ENCODE measurements around the gene LUC7L. TPM values are rescaled to one million over a fixed set of nuclear protein-coding genes. Genes with fewer than 3 reads are reported as not detected.
A peak's percentile ranks its signal among the peaks of the same experiment; 100 is the strongest.
"Not testable (repeated sequence)": the region's sequence is repeated elsewhere in the genome, so short reads cannot be mapped to it uniquely, and the experiment has no call there.

Gene LUC7L
- total RNA-seq, 4 donors from 2014 or later = 109 to 180 (median 123) TPM

DNA sequence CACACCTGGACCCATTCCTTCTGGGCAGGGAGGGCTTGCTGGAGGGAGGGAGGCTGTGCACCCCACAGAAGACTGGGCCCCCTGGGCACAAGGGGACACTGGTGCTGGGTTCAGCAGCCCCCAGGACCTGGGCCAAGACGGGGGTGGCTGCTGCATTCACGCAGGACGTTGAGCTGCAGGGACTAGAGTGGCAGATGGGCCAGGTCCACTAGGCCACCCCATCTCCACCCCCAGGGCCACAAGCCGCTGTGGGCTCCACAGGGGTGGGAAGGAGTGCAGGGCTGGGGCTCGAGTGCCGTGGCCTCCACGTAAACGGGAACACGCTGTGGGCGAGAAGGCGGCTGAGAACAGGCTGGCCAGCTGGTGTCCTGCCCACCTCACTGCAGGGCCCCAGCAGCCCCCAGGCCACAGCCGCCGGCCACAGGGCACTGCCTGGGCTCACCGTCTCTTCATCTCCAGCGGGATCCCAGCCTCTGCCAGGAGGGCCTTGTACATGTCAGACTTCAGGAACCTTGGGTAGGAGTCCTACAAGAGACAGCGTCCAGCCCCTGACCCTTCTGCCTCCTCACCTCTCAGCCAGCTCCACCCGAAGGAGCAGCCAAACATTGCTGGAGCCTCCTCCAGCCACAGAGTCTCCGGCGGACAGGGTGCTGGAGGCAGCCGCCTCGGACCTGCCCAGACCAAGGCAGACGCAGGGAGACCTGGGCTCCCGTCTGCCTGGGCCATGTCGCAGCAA is 40.0 kb upstream of the LUC7L start:
- 74% methylated on average over 17 to 24 of the region's 24 CpGs for WGBS, 2 donors
- no peaks in the 10 kb centered on the region for H3K9me3 ChIP-seq
- TF ChIP-seq POLR2A (IDR thresholded peaks at IDR 0.05) = no peak
- TF ChIP-seq EP300 (IDR thresholded peaks at IDR 0.05) = no peak
- no peak for TF ChIP-seq CTCF (IDR thresholded peaks at IDR 0.05)
- peaks cover 0 to 30% (median 0%) of the 10 kb centered on the region in 3 donors for H3K36me3 ChIP-seq
- H3K4me3 ChIP-seq = no peak overlapping the region
- no peak for DNase-seq (ENCODE audit: low spot score in 2 of 2)
- peaks cover 0 to 1% of the 10 kb centered on the region in 2 donors for H3K27me3 ChIP-seq
- peak overlapping the region in 1 of 4 donors; percentile 60 for H3K27ac ChIP-seq
- H3K4me1 ChIP-seq = peaks cover 0 to 16% (median 0%) of the 10 kb centered on the region in 4 donors

DNA sequence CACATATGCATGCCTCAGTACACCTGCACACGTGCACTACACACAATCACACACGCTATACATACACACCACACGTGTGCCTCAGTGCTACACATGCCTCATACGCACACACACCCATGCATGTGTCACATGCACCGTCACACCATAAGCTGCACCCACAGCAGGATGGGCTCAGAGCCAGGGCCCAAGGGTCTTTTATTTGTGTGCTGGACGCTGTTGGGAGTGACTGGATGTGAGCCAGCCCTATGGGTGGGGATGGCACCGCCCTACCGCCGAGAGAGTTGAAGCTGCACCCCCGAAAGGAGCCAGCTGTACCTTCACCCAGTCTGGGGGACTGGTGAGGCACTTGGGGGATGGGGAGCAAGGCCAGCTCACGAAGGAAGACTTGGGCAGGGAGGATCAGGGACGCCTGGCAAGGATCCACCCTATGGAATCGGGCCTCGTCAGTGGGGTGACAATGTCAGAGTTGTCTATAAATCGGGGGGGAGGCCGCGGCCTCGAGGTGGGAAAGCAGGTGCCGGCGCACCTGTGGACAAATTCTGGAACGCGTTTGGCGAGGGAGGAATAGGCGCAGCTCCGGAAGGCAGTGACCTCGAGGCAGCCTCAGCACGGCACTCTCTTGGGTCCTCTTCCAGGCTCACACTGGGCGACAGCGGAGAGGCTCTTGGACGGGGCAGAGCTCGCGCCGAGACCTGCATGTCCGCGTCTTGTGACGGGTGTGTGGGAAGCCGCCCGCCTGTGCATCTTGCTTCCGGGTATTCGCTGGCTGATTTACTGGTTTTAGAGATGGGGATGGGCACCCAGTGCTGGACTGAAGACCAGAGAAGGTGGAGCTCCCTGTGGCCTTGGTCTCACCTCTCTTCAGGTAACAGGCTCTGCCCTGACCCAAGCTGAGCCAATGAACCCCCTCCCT is 39.1 kb upstream of the LUC7L start:
- H3K27me3 ChIP-seq = no peaks in the 10 kb centered on the region
- no peak for DNase-seq (ENCODE audit: low spot score in 2 of 2)
- no peaks in the 10 kb centered on the region for H3K9me3 ChIP-seq
- H3K4me1 ChIP-seq = peaks cover 0 to 16% (median 0%) of the 10 kb centered on the region in 4 donors
- H3K27ac ChIP-seq = peak overlapping the region in 2 of 4 donors; percentile 5 to 60
- WGBS, 2 donors = 67 to 72% methylated on average over 39 to 40 of the region's 40 CpGs
- TF ChIP-seq EP300 (IDR thresholded peaks at IDR 0.05) (no peak), POLR2A (IDR thresholded peaks at IDR 0.05) (no peak), CTCF (IDR thresholded peaks at IDR 0.05) (no peak)
- H3K36me3 ChIP-seq = peaks cover 0 to 34% (median 3%) of the 10 kb centered on the region in 3 donors
- H3K4me3 ChIP-seq = no peak overlapping the region

DNA sequence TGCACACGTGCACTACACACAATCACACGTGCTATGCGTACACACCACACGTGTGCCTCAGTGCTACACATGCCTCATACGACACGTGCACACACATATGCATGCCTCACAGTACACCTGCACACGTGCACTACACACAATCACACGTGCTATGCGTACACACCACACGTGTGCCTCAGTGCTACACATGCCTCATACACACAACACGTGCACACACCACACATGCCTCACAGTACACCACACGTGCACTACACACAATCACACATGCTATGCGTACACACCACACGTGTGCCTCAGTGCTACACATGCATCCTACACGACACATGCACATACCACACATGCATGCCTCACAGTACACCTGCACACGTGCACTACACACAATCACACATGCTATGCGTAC is 38.3 kb upstream of the LUC7L start:
- not testable (repeated sequence) for H3K27ac ChIP-seq; H3K27me3 ChIP-seq; H3K4me3 ChIP-seq; DNase-seq (ENCODE audit: low spot score in 2 of 2); H3K9me3 ChIP-seq
- Histone ChIP-seq H3K4me1 (peaks cover 0 to 16% (median 0%) of the 10 kb centered on the region in 4 donors), H3K36me3 (peaks cover 0 to 42% (median 4%) of the 10 kb centered on the region in 3 donors)
- 88% methylated on average over 17 of the region's 17 CpGs for WGBS, 2 donors

DNA sequence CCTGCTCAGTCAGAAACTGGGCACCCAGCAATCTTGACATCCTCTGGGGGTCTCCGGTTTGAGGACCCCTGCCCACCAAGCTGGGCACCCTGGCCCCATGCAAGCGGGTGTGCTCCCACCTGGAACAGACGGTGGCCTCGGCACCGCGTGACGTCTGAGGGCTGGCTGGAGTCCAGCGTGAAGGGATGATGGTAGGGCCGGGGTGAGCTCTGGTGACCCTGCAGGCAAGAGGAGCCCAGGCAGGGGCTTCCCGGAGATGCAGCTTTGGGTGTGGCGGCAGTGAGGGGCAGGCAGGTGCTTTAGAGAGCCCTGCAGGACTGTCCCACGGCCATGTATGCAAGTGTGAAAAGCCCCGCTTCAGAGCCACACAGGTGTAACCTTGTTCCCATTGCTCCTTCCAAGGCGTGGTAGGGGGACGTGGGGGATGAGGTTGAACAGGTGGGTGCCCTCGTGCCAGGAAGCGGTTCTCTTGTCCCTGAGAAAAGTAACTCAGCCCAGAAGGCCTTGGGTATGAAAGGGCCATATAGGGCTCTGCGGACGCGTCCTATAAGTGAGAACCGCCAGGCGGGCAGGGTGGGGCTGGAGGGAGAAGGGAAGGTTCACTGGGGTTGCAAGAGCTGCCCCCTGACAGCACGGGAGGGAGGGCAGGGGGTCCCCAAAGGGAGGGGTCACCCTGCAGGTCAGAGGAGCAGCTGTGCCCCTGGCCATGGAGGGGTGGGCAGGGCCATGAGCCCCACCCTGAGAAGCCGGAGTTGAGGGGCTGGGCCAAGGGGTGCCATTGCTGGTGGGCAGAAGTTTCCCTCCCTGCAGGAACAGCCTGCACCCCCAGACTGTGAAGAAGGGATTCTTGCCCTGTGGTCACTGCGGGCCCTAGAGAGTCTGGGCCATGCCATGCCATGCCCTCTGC is 37.3 kb upstream of the LUC7L start:
- Histone ChIP-seq H3K36me3 (peaks cover 0 to 52% (median 9%) of the 10 kb centered on the region in 3 donors), H3K9me3 (no peaks in the 10 kb centered on the region), H3K27me3 (no peaks in the 10 kb centered on the region), H3K4me3 (no peak overlapping the region), H3K27ac (peak overlapping the region in 1 of 4 donors; percentile 70), H3K4me1 (peaks cover 0 to 16% (median 0%) of the 10 kb centered on the region in 4 donors)
- no peak for DNase-seq (ENCODE audit: low spot score in 2 of 2)
- no peak for TF ChIP-seq EP300 (IDR thresholded peaks at IDR 0.05)
- no peak for TF ChIP-seq POLR2A (IDR thresholded peaks at IDR 0.05)
- no peak for TF ChIP-seq CTCF (IDR thresholded peaks at IDR 0.05)
- WGBS, 2 donors = 62 to 67% methylated on average over 24 to 25 of the region's 25 CpGs

GRCh38 chr16:265711-266110 is 36.5 kb upstream of the LUC7L start:
- H3K4me3 ChIP-seq = no peak overlapping the region
- H3K4me1 ChIP-seq = peaks cover 0 to 16% (median 0%) of the 10 kb centered on the region in 4 donors
- no peaks in the 10 kb centered on the region for H3K27me3 ChIP-seq
- WGBS, 2 donors = 43 to 54% methylated on average over 5 to 12 of the region's 12 CpGs
- peaks cover 0 to 56% (median 9%) of the 10 kb centered on the region in 3 donors for H3K36me3 ChIP-seq
- TF ChIP-seq EP300 (IDR thresholded peaks at IDR 0.05) = no peak
- H3K27ac ChIP-seq = peak overlapping the region in 1 of 4 donors; percentile 70
- H3K9me3 ChIP-seq = no peaks in the 10 kb centered on the region
- no peak for DNase-seq (ENCODE audit: low spot score in 2 of 2)
